HTERT RPE-1 (cell line): Measurements from ENCODE around the gene SMARCA4.

Source experiments
- in situ Hi-C: fragments of 300-500 bp; cut with MboI; formaldehyde crosslinking; loops from 4 replicates; pipeline ENCODE4 v1.14.3; 2020; ENCODE audit warnings: low sequenced_read_pairs

Gene SMARCA4

DNA sequence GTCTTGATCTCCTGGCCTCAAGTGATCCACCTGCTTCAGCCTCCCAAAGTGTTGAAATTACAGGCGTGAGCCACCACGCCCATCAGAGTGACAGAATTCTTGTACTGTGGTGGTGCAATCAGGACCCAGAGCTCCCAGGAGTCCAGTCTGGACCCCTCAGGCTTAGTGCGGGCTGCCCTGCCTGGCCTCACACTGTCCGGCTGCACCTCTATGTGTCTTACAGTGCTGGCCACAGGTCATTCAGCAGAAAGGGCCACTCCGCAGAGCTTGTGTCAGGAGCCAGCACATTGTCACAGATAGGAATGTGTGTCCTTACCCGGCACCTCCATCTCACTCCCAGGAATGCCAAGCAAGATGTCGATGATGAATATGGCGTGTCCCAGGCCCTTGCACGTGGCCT is 49.2 kb downstream of the SMARCA4 start:
- in situ Hi-C loops, result no loop called here

DNA sequence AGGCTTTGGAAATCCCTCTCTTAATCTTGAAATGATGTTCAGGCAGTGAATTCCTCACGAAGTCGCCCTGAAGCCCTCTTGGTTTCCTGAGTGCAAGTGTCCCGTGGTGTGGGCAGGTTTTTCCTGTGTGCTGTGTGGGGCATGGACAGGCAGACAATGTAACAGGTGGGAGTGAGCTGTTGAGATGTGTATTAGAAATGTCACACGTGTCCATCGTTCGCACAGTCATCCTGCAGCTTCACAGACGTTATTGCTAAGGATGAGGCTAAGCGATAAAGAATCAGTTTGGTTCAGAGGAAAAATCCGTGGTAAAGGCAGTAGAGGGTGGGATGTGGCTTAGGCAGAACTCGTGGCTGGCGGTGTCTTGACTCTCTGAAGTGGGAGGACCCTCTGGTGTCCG is 51.7 kb downstream of the SMARCA4 start:
- in situ Hi-C loops, result no loop called here

DNA sequence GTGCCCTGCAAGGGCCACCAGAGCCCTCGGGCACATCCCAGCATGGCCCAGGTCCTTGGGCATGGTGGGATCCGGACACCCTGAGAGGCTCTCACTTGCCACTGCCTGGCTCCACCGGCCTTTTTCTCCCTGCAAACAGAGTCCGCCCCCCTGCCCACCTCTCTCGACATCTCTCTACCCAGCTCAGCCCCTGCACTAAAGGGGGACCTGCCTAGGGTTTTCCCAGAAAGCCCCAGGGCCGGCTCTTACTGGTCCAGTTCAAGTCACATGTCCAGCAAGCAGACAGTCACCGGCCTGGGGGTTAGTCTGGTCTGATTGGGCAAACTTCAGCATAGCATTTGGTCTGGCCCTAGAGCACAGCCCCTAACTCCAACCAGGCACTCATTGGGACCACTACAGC is 52.9 kb downstream of the SMARCA4 start:
- in situ Hi-C loops, result no loop called here

DNA sequence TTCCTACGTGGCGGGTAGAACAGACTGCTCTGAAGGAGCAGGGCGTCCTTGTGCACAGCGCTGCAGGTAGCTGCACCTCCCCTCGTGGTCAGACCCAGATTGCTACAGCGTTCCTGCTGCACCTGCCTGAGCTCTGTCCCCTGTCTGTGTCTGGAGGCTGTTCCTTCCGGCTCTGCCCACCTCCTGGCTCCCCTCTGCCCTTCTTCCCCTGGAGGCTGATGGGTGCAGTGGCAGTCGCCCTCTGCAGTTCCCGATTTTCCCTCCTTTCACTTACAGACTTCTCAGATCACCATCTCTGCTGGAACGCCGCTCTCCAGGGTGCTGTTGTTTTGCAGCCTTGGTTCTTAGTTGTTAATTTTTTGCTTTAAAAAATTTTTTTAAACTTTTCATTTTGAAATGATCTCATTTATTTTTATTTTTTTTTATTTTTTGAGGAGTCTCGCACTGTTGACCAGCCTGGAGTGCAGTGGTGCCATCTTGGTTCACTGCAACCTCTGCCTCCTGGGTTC is 53.6 kb downstream of the SMARCA4 start:
- in situ Hi-C loops, result no loop called here

DNA sequence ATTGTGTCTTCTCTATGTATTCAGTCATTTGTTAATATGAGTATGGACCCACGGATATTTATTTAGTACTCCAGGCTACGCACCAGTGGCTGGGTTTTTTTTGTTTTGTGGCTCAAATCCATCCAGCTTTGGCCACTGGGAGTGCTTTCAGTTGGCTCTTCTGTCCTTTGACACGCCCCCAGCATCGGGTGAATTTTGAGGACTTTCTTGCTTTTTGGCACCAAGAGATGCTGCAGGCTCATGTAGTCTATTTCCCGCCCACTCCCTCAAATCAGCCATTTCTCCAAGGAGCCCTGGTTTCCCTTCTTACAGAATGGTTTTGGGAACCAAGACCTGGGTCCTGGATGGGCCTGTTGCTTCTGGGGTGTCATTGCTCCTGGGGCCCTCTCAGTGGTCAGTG is 55.8 kb downstream of the SMARCA4 start:
- in situ Hi-C loops, result no loop called here

DNA sequence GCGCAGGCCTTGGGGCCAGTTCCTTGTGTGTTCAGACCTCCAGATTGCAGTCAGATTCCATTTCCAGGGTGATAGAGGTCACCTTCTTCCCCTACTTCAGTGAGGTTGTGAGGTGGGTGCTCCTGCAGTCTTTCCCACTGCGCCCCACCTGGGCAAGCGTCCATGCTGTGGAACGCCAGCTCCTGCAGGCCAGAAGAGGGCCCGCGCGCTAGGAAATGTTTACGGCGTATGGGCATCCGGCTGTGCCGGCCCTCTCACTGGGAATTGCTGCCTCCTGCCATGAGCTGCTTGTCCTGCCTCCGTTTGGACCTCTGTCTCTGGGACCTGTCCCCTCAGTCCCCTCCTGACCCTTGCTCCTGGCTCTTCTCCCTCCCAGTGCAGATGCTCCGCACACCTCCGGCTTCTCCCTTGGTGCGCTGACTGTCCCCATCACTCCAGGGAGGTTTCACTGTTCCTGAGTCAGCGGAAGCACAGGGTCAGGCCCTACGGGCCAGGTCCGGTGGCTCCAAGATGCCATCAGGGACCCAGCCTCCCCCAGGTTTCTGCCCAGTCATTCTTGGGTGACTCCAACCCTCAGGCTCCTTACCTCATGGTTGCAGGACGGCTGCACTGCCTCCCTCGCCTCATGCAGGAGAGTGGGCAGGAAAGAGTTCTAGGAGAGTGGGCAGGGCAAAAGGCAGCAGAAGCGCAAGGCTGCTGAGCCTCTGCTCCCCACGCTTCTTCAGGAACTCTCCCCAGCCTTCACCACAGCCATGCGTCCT is 56.6 kb downstream of the SMARCA4 start:
- in situ Hi-C loops, result no loop called here

DNA sequence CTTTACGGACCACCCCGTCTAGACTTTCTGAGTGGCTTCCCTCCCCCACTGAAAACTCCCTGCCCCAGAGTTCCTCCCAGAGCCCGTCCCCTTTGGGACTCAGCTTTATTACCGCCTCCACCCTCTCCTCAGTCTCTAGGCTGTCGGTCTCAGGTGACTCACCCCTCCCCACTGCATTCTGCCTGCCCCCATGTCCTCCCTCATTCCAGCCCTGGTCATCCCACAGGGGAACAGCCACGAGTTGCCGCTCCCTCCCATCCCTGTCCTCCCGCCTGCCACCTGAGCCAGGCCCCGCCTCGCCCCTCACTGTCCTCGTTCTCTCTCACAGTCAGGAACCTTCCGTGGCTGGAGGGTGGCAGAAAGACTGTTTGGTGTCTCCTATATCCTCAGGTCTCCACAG is 57.3 kb downstream of the SMARCA4 start:
- in situ Hi-C loops, result no loop called here

DNA sequence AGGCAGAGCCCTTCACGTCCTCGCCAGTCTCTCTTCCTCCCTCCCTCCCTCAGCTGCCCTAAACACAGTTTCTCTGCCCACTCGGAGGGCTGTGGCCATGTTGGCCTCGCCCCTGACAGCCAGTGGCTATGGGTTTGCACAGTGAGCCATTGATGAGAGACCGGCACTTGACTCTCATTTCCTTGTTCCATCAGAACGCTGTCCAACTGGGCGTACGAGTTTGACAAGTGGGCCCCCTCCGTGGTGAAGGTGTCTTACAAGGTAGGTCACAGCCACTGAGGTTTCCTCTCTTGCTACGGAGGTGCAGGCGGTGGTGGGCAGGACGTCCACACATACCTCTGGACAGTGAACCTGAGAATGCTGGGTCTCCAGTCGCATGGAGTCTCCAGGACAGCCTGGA is 57.9 kb downstream of the SMARCA4 start:
- in situ Hi-C loops, result no loop called here

DNA sequence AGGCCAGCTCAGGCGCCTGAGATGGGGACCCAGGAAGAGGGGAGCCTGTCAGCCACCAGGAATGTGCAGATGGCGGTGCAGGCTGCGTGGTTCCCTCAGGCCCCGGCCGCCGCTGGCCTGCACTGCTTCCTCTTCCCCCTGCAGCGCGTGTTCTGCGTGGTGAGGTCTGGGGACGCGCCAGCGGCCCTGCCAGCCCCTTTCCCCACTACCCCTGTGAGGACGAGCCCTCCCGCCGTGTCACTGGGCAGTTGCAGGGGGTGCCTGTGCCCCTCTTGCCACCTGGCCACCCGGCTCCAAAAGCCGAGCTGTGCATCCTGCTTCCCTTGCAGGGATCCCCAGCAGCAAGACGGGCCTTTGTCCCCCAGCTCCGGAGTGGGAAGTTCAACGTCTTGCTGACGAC is 58.4 kb downstream of the SMARCA4 start:
- in situ Hi-C loops, result no loop called here

DNA sequence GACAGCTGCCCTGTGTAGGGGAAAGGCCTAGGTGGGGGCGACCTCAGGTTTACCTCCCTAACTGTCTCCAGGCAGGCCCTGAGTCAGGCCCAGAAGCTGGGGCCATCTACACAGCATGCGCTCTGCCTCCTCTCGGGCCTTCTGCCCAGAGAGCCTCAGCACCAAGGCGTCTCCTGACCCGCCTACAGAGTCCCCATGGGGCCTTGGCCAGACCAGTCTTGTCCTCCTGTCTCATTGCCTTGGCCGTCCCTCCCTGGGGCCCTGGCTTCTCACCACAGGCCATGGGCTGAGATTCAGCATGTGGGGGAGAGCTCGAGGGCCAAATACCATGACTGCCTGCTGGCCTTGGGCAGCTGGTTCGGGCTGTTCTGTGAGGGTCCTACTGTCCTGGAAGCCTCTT is 59.0 kb downstream of the SMARCA4 start:
- in situ Hi-C loops, result no loop called here

DNA sequence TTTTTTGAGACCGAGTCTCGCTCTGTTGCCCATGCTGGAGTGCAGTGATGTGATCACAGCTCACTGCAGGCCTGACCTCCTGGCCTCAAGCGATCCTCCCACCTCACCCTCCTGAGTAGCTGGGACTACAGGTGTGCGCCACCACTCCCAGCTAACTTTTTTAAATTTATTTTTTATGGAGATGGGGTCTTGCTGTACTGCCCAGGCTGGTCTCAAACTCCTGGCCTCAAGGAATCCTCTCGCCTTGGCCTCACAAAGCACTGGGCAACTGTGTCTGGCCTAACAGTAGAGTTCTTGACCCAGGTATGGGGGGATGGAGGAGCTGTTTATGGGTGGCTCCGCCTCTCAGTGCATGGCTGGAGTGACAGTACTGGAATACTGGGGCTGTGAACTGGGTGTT is 59.6 kb downstream of the SMARCA4 start:
- in situ Hi-C loops, result no loop called here

DNA sequence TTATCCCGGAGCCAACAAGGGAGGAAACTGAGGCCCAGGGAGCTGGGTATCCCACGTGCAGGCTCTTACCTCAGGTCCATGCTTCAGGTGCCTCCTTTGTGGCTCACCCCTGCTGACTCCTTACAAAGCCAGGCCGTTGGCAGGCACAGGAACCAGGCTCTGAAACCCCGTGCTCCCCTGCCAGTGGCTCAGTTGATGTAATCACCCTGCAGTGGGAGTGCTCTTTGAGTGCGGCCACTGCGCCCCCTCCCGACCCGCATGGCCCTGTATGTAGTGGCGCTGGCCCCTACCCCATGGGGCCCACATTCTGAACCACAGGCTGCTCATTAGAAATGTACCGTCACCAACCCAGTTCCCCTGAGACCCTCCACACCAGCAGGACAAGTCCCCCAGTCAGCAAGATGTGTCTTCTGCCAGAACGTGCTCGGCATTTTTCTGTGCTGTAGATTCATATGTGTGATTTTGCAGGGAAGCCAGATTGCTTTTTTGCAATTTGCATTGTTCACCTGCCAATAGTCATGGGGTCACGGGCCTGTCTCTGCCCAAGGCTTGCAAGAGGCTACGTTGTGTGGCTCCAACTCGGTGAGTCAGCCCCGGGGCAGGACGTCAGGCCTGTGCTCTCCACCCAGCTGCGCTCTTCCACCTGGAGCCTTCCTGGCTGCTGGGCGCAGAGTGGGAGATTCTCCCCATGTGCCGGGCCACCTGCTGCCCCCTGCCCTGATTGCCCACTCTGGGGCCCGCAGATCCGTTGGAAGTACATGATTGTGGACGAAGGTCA is 60.3 kb downstream of the SMARCA4 start:
- in situ Hi-C loops, result no loop called here

DNA sequence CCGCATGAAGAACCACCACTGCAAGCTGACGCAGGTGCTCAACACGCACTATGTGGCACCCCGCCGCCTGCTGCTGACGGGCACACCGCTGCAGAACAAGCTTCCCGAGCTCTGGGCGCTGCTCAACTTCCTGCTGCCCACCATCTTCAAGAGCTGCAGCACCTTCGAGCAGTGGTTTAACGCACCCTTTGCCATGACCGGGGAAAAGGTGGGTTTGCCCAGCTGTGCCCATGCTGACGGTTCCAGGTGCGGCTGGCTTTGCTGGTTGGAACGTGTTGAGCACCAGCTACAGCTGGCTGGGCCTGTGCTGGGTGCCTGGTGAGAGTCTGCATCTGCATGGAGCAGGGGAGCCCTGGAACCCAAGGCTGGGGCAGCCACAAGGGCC is 60.9 kb downstream of the SMARCA4 start:
- in situ Hi-C loops, result no loop called here

DNA sequence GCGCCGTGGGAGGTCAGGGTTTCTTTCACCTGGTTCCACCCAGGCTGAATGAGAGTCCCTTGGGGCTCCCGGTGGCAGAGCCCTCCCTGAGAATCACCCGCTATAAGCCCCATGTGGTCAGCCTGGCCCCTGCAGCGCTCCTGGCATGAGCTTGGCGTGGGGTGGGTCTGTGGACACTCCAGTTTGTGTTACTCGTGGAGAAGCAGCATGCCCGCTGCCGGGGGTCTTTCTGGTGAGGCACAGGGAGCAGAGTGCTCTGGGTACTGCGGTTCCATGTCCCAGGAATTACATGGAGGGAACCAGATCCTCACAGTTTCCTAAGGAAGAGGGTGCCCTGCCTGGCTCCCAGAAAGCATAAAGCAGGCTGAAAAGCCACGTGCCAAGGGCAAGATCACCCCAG is 62.2 kb downstream of the SMARCA4 start:
- in situ Hi-C loops, result no loop called here

DNA sequence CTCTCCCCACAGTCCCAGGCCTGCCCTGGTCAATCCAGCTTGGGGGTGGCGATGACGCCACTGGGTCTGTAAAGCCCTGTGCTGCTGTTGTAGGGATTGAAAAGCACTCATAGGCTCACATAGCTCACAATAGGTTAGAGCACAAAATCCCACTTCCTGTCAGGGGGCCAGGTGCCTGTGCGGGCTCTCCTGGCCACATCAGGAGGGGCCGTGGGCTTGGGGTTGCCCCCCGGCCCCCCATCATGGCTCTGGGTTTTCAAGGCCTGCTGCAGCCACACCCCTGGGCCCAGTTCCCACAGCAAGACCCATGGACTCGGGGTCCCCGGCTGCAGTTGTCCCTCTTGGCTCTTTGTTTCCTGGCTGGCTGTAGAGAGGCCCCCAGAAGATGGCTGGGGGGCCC is 62.9 kb downstream of the SMARCA4 start:
- in situ Hi-C loops, result no loop called here

DNA sequence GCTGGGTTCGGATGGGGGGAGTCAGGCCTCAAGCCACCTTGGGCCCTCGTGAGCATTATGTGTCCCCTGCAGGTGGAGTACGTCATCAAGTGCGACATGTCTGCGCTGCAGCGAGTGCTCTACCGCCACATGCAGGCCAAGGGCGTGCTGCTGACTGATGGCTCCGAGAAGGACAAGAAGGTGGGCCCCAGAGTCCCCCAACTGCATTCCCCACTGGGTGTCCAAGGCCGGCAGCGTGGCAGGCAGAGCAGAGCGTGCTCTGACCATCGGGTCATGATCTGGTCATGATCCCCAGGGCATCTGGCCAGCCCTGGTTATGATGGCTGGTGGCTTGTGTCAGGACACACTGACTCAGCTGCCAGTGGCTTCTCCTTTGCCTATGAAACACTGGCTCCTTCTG is 63.4 kb downstream of the SMARCA4 start:
- in situ Hi-C loops, result no loop called here

DNA sequence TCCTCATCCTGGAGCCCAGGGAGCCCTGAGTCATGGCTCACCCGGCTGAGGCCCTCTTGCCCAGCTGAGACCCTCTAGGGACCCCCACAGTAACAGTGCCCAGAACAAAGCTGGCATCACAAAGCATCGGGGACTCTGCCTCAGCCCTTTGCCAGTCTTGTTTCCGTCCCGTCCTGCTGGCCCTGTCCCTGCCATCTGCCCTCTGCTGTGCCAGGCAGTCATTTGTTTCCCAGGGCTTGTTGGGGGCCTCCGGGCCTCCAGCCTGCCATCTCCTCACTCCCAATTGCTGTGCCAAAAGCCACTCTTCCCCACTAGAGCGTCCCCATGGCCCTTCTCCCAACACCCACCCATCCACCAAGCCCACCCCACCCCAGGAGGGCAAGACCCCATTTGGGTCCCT is 64.2 kb downstream of the SMARCA4 start:
- in situ Hi-C loops, result no loop called here

DNA sequence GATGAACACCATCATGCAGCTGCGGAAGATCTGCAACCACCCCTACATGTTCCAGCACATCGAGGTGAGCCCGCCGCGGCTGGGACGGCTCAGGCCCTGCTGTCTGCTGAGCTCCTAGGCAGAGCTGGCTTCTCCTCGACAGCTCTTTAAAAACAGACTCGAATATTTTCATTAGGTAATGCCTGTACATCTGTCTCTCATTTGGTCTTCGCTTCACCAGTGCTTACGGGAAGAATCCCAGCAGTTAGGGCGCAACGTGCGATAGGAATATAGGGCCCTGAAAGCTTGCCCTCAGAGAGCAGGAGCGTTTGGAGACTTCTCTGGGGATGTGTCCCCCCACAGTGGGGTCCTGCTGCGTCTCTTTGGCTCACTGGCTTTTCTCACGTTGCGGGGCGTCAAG is 64.6 kb downstream of the SMARCA4 start:
- in situ Hi-C loops, result no loop called here

DNA sequence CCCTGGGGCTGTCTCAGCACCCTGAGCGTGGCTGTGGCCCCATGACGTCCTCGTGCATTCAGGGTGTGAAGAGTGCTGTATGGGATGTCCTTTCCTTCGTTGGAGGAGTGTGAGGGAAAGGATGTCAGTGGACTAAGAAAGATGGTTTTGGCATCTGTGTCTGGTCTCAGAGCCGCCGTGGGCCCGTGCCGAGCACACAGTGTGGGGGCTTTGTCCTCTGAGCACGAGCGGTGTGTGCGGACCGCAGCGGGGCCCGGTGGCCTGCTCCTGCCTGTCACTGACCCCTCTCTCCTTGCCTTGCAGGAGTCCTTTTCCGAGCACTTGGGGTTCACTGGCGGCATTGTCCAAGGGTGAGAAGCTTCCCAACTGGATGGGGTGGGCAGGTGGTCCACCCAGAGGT is 65.2 kb downstream of the SMARCA4 start:
- in situ Hi-C loops, result no loop called here

DNA sequence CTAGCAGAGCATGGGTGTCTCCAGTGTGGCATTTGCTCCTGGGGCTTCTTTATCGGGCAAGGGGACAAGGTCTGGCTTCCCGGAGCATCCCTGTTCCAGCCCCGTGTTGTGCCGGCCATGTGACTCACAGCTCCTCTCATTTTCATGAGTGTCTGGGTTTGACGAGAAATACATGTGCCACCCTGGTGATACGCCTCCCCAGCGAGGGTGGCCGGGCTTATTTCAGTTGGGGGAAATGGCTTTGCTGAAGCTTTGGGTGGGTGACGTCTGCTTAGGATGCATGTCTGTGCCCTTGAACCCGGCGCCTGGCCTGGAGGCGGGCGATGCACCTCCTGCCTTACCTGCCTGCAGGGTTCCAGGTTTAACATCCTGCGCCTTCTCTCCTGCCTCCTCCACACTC is 66.6 kb downstream of the SMARCA4 start:
- in situ Hi-C loops, result no loop called here

DNA sequence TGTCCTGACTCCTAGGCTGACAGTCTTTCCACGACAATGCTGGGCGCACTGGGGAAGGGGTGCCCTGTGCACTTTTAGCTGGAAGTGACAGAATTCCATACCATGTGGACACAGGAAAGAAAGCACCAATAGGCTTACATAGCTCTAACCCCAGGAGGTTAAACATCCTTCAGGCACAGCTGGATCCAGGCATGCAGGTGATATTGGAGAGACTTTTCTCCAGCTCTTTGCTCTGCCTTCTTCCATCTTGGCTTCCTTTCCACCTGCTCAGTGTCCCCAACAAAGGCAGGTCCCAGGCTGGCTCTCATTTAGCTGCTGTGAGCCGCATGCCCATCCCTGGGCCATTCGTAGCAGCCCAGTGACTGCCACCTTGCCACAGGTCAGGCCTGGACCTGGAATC is 67.3 kb downstream of the SMARCA4 start:
- in situ Hi-C loops, result no loop called here

DNA sequence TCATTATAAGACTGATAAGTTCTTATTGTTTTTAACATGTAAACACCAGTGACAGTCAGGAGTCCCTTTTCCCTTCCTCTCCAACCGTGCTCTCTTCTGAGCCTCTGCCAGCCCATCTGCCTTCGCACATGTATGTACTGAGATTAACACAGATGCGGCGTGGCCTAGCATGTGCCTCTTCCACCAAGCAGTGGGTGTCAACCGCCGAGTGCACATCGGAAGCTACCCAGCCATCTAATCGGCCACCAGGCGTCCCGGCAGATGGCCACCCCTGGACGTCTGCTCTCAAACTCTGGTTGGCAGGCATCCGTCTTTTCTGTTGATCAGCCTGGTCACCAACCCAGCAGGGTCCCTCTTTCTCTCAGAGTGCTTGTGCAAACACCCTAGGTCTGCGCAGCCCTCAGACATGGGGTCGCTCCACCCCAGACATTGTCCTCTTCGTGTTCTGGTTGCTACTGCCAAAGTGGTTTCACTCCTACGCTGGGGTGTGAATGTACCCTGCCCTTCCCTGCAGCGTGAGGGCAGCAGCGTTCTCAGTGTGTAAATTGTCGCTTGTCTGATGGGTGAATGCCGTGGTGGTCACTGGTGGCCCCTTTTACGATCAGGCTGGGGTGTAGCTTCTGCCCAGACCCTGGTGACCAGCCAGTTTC is 70.7 kb downstream of the SMARCA4 start:
- in situ Hi-C loops, result no loop called here
